NCI-H1105 treated with DMSO at 0.1 percent for 48 hours (cell line): ENCODE data around the gene LRRC4B.
A peak's percentile ranks its signal among the peaks of the same experiment; 100 is the strongest.

ENCODE experiments used
- DNase-seq: peaks from one replicate; lab custom pipeline; 2025; lab: John Stamatoyannopoulos, UW

LRRC4B gene

GRCh38 chr19:50522881-50523280 is 45.4 kb downstream of the LRRC4B start:
- no peak for DNase-seq

GRCh38 chr19:50520822-50521465 is 47.3 kb downstream of the LRRC4B start:
- DNase-seq = no peak

DNA sequence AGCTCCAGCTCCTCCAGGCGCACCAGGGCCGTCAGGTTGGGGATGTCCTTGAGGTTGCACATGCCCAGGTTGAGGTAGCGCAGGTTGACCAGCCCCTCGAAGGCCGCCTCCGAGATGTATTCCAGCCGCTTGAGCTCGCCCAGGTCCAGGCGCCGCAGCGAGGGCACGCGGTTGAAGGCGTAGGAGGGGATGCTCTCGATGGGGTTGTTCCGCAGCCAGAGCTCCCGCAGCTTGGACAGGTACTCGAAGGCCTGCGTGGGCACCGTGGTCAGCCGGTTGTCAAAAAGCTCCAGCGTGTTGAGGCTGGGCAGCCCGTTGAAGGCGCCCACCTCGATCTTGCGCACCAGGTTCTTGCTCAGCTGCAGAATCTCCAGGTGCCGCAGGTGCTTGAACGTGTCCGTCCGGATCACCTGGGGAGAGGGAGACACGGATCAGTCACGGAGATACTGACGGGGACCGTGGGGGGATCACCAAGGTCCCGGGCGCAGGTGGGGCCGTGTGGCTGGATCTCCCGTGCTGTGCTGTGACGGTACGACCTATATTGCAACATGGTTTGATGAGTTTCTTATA is 49.1 kb downstream of the LRRC4B start:
- no peak for DNase-seq

DNA sequence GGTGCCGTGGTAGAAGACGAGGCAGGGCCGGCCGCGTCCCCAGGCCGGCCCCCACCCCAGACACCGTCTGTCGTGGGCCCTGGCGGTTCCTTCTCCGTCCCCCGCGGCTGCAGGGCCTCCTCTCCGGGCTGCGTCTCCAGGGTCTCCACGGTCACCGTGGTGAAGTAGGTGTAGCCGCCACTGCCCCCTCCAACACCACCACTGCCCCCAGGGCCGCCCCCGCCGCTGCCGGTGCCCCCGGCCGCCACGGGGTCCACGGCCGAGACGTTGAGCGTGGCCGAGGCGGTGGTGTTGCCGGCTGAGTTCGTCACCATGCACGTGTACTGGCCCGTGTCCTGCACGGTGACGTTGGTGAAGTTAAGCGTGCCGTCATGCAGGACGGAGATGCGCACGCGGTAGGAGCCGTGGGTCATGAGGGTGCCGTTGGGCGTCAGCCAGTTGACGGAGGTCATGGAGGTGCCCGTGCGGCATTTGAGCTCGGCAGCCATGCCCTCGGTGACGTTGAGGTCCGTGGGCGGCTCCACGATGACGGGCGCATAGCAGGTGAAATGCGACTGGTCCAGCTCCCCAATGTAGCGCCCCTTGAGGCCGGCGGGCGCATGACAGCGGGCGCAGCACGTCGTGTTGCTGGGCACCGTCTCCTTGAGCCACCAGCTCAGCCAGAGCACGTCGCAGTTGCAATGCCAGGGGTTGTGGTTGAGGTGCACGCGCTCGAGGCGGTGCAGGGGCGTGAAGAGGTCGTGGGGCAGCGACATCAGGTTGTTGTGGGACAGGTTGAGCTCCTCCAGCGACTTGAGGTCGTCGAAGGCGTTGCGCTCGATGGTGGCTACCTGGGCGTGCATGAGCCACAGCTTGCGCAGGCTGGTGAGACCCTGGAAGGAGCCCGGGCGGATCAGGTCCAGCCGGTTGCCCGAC is 49.9 kb downstream of the LRRC4B start:
- DNase-seq = no peak

- DNase-seq = no peak
Observed at GRCh38 chr19:50517704-50518075, 50.5 kb downstream of the LRRC4B start.

DNA sequence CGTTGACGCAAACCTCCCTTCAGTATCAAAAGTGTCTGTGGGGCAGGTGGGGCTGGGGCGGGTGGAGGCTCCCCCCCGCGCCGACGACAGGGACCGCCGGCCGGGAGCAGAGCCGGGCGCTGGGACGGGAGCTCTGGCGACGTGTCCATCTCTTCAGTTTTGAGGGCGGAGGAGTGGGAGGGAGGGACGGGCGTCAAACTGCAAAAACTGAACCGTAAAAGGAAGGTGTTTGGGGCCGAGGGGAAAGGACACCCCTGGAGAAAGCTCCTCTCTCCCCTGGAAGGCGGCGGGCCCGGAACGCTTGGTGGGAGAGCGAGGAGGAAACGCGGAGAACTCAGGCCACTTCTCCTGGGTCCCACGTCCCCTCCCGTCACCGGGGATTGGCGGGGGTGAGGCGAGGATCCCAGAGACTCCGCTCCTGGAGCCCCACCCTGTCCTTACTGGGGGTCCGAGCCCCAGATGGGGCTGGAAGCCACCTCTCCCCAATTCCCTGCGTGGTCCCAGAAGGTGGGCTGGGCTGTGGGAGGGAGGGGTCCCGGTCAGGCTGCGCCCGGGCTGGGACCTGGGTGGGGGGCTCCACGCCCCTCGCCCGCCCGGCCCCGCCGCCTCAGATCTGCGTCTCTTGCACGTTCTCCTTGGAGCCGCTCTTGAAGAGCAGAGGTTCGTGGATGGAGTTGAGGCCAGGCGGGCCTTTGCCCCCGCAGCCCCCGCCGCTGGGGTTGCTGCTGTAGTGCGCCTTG is 51.1 kb downstream of the LRRC4B start:
- no peak for DNase-seq

GRCh38 chr19:50516456-50516855 is 51.8 kb downstream of the LRRC4B start:
- DNase-seq = no peak

- DNase-seq = no peak
Observed at GRCh38 chr19:50515168-50515561, 53.1 kb downstream of the LRRC4B start.

DNA sequence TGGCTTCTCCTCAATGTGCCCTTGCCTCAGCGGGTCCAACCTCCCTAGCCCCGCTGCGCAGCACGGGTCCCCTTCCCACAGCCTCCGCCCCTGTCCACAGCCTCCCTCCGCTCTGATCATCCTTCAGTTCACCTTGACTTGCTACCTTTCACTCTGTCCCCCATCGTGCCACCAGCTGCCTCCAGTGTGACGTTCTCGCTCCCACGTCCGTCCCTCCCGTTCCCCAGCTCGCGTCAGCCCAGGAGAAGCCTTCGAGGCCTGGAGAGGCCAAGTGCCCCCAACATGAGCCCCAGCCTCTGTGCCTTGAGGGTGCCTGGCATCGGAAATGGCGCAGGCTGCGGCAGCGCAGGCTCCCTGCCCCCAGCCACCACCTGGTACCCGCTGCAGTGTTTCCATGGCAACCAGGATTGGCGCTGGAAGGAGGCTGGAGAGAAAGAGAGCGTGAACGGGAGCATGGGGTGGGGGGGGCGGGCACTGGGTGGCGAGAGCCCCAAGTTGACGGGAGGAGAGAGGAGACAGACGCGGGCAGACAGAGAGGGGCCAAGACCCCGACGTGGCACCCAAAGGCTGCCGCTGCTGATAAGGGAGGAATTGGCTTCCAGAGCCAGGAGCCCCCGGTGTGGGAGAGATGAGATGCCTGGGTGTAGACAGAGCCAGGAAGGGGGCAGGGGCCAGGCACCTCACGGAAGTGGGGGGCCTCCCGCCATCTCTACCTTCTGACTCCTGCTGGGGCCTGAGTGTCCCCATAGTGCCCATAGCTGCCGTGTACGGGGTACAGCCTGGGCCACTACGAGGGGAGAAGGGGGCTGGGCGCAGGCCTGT is 53.7 kb downstream of the LRRC4B start:
- peak; percentile 91 for DNase-seq

- no peak for DNase-seq
Observed at GRCh38 chr19:50513746-50514345, 54.4 kb downstream of the LRRC4B start, which contains the start of gene ASPDH. Gene ASPDH (minus strand): TSS chr19:50513913. CDS start chr19:50513823, 90 bp downstream.

- no peak for DNase-seq
Observed at GRCh38 chr19:50512999-50513745, 55.1 kb downstream of the LRRC4B start.

DNA sequence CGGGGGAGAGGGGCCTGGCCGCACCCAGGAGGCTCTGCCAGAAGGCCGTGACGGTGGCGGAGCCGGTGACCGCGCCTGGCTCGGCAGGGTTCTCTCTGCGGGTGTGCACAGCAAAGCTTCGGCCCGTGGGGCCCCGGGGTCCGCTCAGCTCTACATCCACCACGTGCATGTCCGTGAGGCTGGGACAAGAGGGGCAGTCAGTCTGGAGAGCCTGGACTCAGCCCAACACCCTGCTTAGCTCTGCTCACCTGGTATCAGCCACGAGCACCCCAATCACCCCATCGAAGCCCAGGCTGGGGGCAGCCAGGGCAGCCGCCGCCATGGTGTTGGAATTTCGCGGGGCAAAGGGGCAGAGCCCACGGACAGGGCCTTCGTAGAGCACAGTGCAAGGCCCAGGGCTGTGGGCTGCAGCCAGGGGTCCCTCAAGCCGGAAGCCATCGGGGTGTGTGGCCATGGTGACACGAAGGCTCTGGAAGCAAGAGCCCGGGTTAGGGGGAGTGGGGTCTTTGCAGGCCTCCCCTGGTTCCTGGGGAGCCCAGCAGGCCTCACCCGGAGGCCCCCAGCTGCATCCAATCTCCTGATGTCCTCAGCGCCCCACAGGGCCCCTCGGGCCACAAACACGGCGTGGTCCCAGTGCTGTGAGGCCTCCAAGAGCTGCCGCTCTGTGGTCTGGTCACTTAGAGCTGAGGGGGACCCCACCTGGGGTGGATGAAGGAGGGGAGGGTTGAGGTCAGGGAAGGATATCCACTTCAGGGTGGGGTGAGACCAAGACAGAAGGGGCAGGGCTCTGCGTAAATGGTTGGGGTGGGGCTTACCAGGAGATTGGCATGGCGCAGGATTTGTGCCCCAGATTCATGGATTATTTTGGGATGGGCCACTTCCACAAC is 55.9 kb downstream of the LRRC4B start:
- no peak for DNase-seq

DNA sequence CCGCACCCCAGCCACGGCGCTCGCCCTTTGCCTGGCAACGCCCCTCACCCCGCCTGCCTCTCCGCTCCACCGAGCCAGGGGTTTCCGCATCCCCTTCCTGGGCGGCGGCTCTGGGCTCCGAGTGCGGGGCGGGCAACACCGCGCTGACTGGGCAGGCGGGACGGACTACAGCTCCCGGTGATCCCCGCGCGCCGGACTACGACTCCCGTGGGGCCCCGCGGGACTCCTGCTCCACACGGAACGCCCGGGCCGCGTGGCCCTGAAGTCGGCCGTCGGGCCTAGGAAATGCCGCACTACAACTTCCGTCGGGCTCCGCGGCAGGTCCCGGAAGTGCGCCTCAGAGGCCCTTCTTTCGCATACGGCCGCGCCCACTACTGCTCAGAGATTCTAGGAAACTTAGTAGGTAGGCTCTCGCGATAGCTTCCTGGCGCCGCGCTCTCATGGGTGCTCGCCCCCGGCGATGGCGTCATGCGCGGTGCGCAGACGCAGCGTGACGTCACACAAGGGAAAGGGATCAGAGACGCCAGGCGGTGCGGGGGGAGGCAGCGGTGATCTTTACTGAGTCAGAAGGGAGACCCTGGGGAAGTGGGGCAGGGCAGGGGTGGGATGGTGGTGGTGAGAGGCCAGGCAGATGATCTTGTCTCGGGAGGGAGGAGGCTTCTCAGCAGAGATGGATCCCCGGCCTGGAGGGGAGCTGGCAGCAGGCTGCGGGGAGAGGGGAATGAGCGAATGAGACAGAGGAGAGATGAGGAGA is 57.0 kb downstream of the LRRC4B start, which contains the start of gene JOSD2:
JOSD2 (minus strand) TSS at position 123 of the 754 bp plus-strand sequence. CDS start 760 bp downstream, outside the sequence.
- DNase-seq = peak; percentile 98

GRCh38 chr19:50510700-50511068 is 57.6 kb downstream of the LRRC4B start:
- DNase-seq = peak; percentile 95

DNA sequence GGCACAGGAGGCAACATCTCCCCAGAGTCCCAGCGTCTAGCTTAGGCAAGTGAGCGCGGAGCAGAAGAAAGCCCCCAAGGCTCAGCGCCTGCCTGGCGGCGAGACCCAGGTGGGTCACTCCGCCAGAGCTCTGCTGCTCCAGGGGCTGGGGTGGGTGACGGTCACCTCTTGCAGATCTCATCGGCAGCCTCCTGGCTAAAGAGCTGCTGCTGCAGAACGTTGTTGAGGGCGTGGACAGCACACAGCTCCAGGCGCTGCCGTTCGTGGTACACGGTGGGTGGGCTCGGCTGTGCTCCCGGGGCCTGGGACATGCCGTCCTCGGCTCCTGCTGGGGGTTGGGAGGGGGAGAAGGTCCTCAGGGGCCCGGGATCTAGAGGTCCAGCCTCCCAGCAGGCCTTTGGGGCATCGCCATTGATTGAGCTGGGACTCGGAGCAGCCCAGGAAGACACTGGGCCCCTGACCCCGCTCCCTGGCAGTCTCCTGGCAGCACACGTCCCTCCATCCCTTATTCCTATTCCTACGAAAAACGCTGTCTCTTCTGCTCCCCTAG is 58.0 kb downstream of the LRRC4B start:
- DNase-seq = no peak

DNA sequence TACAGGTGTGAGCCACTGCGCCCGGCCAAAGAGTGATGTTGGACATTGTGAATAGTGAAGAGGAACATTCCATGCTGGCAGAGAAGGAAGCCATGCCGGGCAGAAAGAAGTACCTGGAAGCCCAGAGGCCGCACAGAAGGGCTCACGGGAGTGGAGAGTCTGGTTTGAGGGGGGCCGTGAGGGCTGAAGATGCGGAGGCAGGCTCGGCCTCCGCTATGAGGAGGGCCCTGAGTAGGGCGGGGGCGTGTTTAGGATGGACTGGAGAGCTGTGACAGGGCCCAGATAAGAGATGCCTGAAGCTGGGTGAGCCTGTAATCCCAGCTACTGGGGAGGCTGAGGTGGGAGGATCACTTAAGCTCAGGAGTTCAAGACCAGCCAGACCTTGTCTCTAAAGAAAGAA is 58.9 kb downstream of the LRRC4B start:
- no peak for DNase-seq

DNA sequence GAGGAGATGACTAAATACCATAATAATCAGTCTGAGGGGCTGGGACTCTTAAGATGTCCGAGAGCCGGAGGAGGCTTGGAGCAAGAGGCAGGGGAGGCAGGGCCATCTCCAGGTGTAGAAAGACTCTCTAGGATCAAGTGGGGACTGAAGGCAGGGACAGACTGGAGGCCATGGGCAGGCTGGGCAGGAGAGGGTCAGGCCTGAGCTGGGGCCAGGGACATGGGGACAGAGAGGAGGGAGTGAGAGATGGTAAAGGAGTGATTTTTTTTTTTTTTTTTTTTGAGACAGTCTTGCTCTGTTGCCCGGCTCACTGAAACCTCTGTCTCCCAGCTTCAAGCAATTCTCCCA is 59.4 kb downstream of the LRRC4B start:
- no peak for DNase-seq

DNA sequence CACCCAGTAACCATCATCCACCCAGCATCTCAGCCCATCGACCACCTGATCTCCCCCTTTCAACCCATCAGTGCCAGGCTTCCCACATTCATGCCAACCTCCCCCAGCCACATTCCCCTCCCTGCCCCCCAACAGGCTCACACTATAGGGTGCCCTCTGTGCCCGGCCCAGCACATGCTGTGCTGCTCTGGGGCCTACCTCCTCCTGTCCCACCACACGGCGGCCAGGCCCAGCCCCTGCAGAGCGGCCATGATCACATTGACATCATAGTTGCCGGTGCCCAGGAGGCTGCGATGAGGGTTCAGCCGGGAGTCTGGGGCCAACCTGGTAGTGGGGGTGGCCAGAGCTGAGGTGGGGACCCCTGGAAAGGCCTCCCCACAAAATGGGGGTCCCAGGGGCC is 60.9 kb downstream of the LRRC4B start:
- no peak for DNase-seq
